ENCODE data around the gene TSPAN9.

TSPAN9 gene

GRCh38 chr12:3241621-3242020, 164.4 kb downstream of the TSPAN9 start:
- peaks cover 54% of the 10 kb centered on the region for H3K4me1 Mint-ChIP-seq
- no peak for TF ChIP-seq CTCF (IDR thresholded peaks at IDR 0.05)
- no peak for DNase-seq

GRCh38 chr12:3242199-3242863, 165.2 kb downstream of the TSPAN9 start:
- Mint-ChIP-seq H3K4me3 (no peak overlapping the region), H3K4me1 (peaks cover 47% of the 10 kb centered on the region), H3K27me3 (ENCODE audit: low read depth, poor library complexity) (peaks cover 4% of the 10 kb centered on the region), H3K9me3 (no peaks in the 10 kb centered on the region), H3K36me3 (ENCODE audit: low read depth) (peaks cover 12% of the 10 kb centered on the region), H3K27ac (peak overlapping the region; percentile 84)
- TF ChIP-seq CTCF (IDR thresholded peaks at IDR 0.05) = no peak
- no peak for DNase-seq

More at GRCh38 chr12:3241621-3242020, 164.4 kb downstream of the TSPAN9 start:
- Mint-ChIP-seq H3K9me3 (no peaks in the 10 kb centered on the region), H3K27me3 (ENCODE audit: low read depth, poor library complexity) (peaks cover 4% of the 10 kb centered on the region), H3K4me3 (no peak overlapping the region), H3K27ac (no peak overlapping the region), H3K36me3 (ENCODE audit: low read depth) (peaks cover 12% of the 10 kb centered on the region)

GRCh38 chr12:3243376-3244084, 166.4 kb downstream of the TSPAN9 start:
- Mint-ChIP-seq H3K36me3 (ENCODE audit: low read depth) (peaks cover 12% of the 10 kb centered on the region), H3K27me3 (ENCODE audit: low read depth, poor library complexity) (peaks cover 8% of the 10 kb centered on the region), H3K4me1 (peaks cover 46% of the 10 kb centered on the region), H3K27ac (peak overlapping the region; percentile 69), H3K9me3 (no peaks in the 10 kb centered on the region), H3K4me3 (no peak overlapping the region)
- no peak for DNase-seq
- no peak for TF ChIP-seq CTCF (IDR thresholded peaks at IDR 0.05)

GRCh38 chr12:3244219-3244750, 167.1 kb downstream of the TSPAN9 start:
- H3K27me3 Mint-ChIP-seq (ENCODE audit: low read depth, poor library complexity) = peaks cover 10% of the 10 kb centered on the region
- DNase-seq = no peak
- H3K36me3 Mint-ChIP-seq (ENCODE audit: low read depth) = peaks cover 16% of the 10 kb centered on the region
- no peak overlapping the region for H3K27ac Mint-ChIP-seq
- no peak for TF ChIP-seq CTCF (IDR thresholded peaks at IDR 0.05)
- H3K4me3 Mint-ChIP-seq = no peak overlapping the region
- peaks cover 46% of the 10 kb centered on the region for H3K4me1 Mint-ChIP-seq
- H3K9me3 Mint-ChIP-seq = no peaks in the 10 kb centered on the region

- H3K4me1 Mint-ChIP-seq = peaks cover 34% of the 10 kb centered on the region
- DNase-seq = no peak
- peaks cover 13% of the 10 kb centered on the region for H3K27me3 Mint-ChIP-seq (ENCODE audit: low read depth, poor library complexity)
- H3K9me3 Mint-ChIP-seq = no peaks in the 10 kb centered on the region
- peaks cover 17% of the 10 kb centered on the region for H3K36me3 Mint-ChIP-seq (ENCODE audit: low read depth)
- TF ChIP-seq CTCF (IDR thresholded peaks at IDR 0.05) = no peak
- H3K4me3 Mint-ChIP-seq = no peak overlapping the region
- no peak overlapping the region for H3K27ac Mint-ChIP-seq
Measured at GRCh38 chr12:3246253-3246652, 169.1 kb downstream of the TSPAN9 start.
